SK-N-SH (cell line): ENCODE results near the gene CACNA2D4.

Experiments
- CTCF ChIP-seq: fragments of 200-600 bp; sonication (generic); IDR thresholded peaks from 2 replicates; pipeline ENCODE4 v1.6.1; 2017; ENCODE audit warnings: antibody characterized with exemption, mild to moderate bottlenecking, moderate library complexity
- JUND ChIP-seq: IDR thresholded peaks from 2 replicates; pipeline ENCODE4 v1.4.0; 2012
- RXRA ChIP-seq: IDR thresholded peaks from 2 replicates; pipeline ENCODE4 v1.4.0; 2012; ENCODE audit warnings: low read depth, mild to moderate bottlenecking, borderline replicate concordance
- YY1 ChIP-seq: IDR thresholded peaks from 2 replicates; pipeline ENCODE4 v1.4.0; 2012; ENCODE audit warnings: low read depth, mild to moderate bottlenecking

GRCh38 chr12:1855241-1855640, 63.2 kb downstream of the CACNA2D4 start:
- TF ChIP-seq JUND, result no peak
- TF ChIP-seq CTCF, result no peak
- no peak for TF ChIP-seq YY1
- TF ChIP-seq RXRA, result no peak
